GM20000 (cell line): ENCODE data around the gene UBASH3B.

Source experiments
- DNase-seq: peaks from one replicate; pipeline ENCODE4 v3.0.0; 2012; ENCODE audit warnings: low spot score
- CTCF ChIP-seq: IDR thresholded peaks from 2 replicates; pipeline ENCODE4 v1.5.1; 2012; ENCODE audit warnings: mild to moderate bottlenecking, control low read depth; ENCODE audit errors: extremely low read depth, missing control alignments

The UBASH3B gene

GRCh38 chr11:122772945-122773344 is 117.4 kb downstream of the UBASH3B start:
- no peak for TF ChIP-seq CTCF
- no peak for DNase-seq

GRCh38 chr11:122773781-122774266 is 118.3 kb downstream of the UBASH3B start:
- no peak for DNase-seq
- no peak for TF ChIP-seq CTCF

- no peak for TF ChIP-seq CTCF
- DNase-seq = no peak
These were observed 120.3 kb downstream of the UBASH3B start for GRCh38 chr11:122775675-122776271.

GRCh38 chr11:122776546-122776945 is 121.0 kb downstream of the UBASH3B start:
- DNase-seq = no peak
- no peak for TF ChIP-seq CTCF

- DNase-seq = no peak
- TF ChIP-seq CTCF = no peak
These were observed 121.8 kb downstream of the UBASH3B start for GRCh38 chr11:122777343-122777742.

- DNase-seq = no peak
- no peak for TF ChIP-seq CTCF
These were observed 122.6 kb downstream of the UBASH3B start for GRCh38 chr11:122778148-122778547.

- DNase-seq = no peak
- no peak for TF ChIP-seq CTCF
These were observed 123.6 kb downstream of the UBASH3B start for GRCh38 chr11:122779047-122779629.
